Stimulated activated CD8-positive, alpha-beta memory T cell treated with anti-CD3 and anti-CD28 coated beads, Interleukin-15, amount 100 ng/mL, for 4 hours (primary cell): ENCODE results near the gene PPP1R2.
"Not testable (repeated sequence)": the region's sequence is repeated elsewhere in the genome, so short reads cannot be mapped to it uniquely, and the experiment has no call there.

Source experiments
- DNase-seq, 2 donors: peaks; one replicate each; pipeline ENCODE4 v3.0.0-alpha.2; 2020; ENCODE audit warnings: low read depth in 2 of 2

The PPP1R2 gene

DNA sequence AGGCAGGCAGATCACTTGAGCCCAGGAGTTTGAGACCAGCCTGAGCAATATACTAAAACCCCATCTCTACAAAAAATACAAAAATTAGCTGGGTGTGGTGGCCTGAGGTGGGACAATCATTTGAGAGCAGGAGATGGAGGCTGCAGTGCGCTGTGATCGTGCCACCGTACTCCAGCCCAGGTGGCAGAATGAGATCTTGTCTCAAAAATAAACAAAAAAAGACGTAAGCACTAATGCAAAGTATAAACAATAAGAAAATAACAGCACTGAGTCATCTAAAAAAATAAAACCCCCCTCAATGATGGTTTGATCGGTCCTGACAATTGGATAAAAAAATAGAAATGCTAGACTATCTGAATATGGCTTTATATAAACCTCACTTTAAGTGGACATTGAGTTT, 3.6 kb downstream of the PPP1R2 start:
- DNase-seq = no peak

DNA sequence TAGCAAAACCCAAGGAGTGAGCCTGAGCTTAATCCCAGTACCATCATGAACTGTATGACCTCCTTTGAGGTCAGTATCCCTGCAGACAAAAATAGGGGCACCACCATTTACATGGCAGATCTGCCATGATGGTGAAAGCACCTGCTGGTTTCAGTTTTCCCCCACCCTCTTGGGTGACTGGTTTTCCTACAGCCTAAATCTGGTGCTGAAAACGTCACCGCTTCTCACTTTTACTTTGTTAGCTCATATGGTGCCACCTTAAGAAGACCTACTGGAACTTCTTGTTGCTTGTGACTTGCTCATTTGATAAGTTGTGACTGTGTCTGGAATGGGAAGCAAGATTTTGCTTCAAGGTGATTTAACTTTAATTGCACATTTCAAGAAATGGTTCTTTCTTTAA, 5.1 kb downstream of the PPP1R2 start:
- no peak for DNase-seq

DNA sequence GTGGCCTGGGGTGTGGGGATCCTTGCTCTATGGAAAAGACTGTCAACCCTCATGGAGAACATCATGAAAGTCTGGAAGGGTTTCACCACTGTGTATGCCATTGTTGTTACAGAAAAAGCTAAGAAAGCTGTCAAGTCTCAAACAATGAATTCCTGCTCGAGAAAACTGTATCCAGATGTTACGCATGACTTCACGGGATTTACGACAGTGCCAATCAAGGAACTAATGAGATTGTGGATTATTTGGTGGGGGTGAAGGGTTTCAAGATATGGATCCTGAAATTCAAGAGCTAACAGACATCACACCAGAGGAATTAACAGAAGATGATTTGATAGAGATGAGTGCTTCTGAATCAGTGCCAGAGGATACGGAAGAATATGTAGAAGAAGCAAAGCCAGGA, 7.8 kb downstream of the PPP1R2 start:
- DNase-seq = no peak

DNA sequence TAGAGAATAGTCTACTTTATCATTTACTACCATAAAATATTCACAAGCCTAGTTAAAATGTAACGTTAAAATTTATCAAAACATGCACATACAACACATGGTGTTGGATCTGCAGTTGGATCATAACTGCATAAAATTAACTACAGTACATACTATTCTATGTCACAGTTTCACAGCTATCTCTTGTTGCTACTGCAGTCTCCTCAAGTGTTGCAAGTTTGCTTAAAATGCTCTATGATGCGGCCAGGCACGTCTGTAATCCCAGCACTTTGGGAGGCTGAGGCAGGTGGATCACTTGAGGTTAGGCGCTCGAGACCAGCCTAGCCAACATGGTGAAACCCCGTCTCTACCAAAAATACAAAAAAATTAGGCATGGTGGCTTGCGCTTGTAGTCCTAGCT, 10.3 kb downstream of the PPP1R2 start:
- DNase-seq = no peak

DNA sequence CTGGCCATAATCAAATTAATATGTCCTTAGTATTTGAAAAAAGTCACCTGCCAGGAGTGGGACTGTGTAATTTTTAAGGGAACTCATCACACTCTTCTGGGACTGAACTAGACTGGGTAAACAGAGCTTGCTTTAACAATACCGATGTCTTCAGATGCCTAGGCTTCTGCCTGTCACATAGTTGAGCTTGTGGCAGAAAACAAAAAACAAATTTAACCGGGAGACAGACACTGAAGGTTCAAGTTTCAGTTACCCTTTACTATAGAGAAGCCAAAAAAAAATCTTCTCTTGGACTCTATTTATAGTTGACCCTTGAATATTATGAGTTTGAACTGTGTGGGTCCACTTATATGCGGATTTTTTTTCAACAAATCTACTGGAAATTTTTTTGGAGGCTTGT, 10.8 kb downstream of the PPP1R2 start:
- no peak for DNase-seq

DNA sequence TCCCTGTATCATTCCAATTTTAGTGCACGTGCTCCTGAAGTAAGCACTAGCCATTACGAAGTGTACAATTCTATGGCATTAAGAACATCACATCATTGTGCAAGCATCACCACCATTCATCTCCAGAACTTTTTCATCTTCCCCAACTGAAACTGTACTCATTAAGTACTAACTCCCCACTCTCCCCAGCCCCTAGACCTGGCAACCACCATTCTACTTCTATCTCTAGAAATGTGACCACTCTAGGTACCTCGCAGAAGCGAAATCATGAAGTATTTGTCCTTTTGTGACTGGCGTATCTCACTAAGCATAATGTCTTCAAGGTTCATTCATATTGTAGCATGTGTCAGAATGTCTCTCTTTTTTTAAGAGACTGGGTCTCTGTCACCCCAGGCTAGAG, 11.4 kb downstream of the PPP1R2 start:
- no peak for DNase-seq

DNA sequence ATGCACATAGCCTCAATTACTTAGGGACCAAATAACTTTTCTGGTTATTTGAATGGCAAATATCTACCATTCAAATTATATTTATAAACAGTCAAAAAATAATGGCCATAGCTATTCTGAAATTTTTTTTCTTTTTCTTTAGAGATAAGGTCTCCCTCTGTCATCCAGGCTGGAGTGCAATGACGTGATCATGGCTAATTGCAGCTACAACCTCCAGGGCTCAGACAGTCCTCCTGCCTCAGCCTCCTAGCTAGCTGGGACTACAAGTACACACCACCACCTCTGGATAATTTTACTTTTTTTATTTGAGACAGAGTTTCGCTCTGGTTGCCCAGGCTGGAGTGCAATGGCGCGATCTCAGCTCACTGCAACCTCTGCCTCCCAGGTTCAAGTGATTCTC, 16.6 kb downstream of the PPP1R2 start:
- no peak for DNase-seq

DNA sequence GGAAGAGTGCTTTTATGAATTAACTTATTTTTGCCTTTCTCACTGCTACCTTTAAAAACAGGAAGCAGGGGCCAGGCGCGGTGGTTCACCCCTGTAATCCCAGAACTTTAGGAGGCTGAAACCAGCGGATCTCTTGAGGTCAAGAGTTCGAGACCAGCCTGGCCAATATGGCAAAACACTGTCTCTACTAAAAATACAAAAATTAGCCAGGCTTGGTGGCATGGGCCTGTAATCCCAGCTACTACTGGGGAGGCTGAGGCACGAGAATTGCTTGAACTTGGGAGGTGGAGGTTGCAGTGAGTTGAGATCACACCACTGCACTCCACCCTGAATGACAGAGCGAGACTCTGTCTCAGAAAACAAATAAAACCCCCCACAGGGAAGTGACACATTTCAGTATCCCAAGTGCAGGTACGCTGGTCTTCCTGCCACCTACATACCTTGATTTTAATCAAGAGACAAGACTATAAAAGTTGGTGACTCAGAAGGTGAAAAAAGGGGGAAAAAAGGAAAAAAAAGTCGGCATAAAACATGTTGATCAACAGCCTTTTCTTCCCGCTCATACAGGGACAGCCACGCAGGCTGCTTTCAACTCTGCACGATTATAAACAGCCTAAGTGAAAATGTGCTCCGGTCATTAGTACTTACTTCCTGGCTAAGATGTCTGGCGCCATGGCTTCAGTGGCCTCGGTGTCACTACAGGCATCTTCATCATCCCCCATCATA, 18.8 kb downstream of the PPP1R2 start:
- no peak for DNase-seq

DNA sequence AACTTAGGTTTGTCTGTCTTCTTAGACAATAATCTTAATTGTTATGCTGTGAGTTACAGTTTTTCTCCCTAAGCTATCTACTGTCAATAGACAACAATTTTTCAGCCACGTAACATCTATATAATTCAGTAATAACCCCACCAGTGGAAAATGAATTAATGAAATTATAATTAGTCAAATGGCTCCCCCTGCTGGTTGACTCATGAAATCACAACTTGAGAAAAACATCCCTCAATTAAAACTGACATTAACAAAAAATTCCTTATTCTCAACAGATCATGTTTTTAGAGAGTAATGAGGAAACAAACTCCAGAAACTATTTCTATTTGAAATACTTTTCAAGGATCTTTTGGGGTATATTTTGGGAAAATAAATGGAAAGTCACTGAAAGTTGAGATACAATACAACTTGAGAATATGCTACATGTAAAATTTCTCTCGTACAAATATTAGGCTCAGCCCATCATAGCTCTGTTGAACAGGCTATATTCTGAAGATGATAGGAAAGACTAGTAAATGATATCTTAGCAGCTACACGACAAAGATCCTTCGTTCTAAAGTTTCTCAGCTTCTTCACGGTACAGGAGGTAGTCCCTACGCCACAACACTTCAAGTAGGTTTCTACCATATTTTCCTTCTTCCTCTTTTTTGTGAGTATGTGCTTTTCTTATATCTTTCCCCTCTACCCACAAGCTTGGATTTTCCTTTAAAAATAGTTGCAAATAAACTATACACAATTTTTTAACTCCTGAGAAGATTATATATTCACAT, 20.7 kb downstream of the PPP1R2 start:
- DNase-seq = no peak

DNA sequence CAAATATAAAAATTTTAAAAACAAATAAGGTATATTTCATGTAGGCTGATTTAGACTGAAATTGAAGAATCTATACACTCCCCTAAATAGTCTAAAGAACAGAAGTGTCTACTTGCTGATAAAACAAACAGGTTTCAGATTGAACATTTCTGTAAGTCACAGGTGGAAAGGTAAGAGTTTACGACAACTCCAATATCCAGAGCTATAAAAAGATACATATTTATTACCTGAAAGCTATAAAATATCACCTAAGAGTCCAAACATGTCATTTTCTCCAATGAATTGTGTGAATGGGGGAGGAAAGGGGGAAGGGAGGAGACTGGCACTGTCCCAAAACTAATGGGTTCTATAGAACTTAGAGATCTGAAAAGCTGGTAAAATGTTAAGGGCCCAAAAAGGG, 26.1 kb downstream of the PPP1R2 start:
- DNase-seq = no peak

DNA sequence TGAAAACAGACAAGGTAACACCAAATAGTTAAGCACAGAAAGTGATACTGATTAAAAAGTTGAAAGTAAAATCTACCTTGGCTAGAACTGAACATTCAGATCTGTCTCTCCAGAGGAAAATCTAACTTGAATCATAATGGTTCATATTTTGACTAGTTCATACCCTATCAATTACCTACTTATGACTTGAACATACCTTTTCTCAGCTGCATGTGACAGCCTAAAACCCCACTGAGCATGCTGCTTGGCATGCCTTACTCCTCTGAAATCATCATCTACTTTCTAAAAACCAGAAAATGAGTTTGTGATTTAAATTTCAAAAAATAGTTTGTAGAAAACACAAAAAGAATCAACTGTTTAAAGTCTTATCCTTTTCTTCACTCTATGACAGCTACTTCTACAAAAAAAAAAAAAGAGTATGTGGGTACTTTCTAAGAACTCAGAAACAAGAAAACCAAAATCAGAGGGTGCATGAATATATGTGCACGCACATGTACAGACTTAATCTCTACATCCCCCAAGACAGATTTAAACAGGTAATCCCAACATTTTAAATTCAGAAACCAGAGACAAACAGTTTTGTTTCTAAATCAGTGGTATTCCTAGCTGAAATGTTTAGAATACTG, 28.4 kb downstream of the PPP1R2 start:
- not testable (repeated sequence) for DNase-seq

DNA sequence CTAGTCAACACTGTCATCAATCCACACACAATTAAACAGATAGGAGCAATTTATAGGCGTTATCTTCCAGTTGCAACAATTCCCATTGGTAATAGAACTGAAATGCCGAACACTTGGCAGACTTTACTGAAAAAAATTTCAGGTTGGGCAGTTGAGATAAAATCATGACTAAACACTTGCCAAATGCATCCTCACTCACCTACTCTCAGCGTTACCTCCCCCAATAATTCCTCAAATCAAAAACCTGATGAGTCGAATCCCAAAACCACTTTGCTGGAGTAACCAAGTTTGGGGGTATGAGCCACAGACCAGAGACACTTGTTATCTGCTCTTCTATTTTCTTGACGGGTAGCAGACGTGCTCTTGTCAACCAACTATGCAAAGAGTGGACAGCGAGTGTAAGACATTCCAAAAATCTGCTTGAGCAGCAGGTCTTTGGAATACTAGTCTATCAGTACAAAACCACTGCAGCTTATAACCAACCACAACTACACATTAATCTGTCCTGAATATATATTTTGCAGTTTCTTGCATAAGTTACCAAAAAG, 30.3 kb downstream of the PPP1R2 start:
- no peak for DNase-seq

DNA sequence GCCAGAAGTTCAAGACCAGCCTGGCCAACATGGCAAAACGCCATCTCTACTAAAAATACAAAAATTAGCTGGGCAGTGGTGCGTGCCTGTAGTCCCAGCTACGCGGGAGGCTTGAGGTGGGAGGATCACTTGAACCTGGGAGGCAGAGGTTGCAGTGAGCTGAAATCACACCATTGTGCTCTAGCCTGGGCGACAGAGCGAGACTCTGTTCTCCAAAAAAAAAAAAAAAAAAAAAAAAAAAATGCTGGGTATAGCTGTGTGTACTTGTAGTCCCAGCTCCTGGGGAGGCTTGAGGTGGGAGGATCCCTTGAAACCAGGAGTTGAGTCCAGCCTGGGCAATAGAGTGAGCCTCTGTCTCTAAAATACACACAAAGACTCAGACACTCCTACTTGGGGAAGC, 32.0 kb downstream of the PPP1R2 start:
- no peak for DNase-seq

DNA sequence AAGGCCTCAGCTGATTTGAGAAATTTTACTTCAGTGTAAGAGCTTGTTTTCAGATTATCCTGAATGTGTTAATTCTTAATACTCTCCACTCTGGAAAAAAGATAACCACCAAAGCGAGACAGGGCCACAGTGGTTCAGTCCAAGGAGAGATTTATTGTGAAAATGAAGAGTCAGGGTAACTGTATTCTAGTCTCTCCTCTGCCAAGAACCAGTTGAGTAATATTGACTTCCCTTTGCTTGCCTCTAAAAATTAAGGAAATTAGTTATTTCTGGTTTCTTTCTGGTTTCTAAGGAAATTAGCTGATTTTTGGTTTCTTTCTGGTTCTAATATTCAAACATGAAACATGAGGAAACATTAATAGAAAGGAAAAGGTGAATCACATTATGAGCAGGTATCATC, 34.9 kb downstream of the PPP1R2 start:
- no peak for DNase-seq

DNA sequence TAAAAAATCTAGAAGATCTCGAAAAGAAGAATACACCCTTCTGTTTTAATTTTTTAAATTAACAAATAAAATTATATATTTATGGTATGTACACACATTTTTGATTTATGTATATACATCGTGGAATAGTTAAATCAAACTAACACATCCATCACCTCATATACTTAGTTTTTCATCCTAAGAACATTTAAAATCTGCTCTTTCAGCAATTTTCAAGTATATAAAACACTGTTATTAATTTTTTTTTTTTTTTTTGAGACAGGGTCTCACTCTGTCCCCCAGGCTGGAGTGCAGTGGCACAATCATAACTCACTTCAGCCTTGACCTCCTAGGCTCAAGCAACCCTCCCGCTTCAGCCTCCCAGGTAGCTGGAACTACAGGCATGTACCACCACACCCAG, 67.5 kb downstream of the PPP1R2 start:
- no peak for DNase-seq

DNA sequence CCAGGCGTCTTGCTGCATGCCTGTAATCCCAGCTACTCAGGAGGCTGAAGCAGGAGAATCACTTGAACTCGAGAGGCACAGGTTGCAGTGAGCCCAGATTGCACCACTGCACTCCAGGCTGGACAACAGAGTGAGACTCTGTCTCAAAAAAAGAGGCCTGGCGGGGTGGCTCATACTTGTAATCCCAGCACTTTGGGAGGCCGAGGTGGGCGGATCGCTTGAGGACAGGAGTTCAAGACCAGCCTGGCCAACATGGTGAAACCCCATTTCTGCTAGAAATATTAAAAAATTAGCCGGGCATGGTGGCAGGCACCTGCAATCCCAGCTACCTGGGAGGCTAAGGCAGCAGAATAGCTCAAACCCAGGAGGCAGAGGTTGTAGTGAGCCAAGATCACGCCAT, 68.0 kb downstream of the PPP1R2 start:
- not testable (repeated sequence) for DNase-seq

DNA sequence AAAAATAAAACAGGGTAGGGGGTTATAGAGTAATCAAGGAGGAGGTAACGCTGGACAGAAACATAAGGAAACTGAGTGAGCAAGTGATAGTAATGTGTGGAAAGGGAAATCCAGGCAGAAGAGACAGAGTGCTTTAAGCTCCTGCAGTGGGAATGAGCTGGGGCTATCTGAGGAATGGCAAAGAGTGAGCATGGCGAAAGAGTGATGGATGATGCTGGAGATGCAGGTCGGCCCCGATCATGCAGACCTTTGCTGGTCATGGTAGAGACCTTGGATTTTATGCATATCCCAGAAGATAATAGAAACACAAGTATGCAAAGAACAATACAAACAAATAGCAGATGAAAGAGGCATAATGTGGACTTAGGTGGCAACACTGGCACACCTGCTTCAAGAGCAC, 74.3 kb downstream of the PPP1R2 start:
- no peak for DNase-seq

DNA sequence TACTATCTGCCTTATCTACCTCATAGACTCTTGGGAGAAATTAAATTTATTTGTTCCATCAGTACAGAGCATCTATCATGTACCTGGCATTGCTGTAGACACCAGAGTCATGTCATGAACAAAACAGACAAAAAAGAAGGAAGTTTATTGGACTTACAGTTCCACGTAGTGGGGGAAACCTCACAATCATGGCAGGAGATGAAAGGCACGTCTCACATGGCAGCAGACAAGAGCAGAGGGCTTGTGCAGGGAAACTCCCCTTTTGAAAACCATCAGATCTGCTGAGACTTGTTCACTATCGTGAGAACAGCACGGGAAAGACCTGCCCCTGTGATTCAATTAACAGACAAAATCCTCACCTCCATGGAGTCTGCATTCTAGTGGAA, 74.7 kb downstream of the PPP1R2 start:
- no peak for DNase-seq

DNA sequence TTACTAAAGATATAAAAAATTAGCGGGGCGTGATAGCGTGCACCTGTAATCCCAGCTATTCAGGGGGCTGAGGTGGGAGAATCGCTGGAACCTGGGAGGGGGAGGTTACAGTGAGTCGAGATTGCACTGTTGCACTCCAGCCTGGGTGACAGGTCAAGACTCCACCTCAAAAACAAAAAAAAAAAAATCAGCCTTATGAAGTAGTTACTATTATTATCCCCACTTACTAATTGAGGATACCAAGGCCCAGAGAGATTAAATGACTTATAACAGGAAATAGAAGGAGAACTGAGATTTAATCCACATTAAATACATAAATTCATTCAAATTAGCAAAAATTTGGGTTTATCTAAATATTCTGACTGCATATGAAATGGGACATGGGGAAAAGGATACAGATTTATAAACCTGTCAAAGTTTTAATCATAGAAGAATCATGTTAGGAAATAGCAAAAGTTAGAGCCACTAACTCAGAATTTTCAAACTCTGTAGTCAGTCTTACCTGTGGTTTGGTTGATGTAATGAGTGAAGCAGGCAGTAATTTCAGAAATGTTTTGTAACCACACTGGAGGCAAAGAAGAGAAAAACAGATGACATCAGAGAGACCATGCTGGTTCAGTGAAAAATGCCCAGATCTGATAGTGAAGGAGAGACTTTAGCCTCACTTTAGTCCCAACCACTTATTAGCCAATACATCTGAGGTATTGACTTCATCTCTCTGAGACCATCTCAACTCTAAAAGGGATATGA, 75.3 kb downstream of the PPP1R2 start:
- no peak for DNase-seq

DNA sequence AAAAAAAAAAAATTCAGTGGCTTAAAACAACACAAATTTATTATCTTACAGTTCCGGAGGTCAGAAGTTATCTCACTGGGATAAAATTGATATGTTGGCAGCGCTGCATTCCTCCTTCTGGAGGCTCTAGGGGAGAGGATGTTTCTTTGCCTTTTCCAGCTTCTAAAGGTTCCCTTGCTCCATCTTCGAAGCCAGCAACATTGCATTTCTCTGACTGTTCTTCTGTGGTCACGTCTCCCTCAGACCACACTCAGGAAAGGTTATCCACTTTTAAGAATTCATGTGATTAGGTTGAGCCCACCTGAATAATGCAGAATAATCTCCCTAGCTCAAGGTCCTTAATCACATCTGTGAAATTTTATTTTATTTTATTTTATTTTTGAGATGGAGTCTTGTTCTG, 76.9 kb downstream of the PPP1R2 start:
- DNase-seq = no peak
